NCI-H2196 (cell line): ENCODE results near the gene SPECC1L.
A peak's percentile ranks its signal among the peaks of the same experiment; 100 is the strongest.
"Not testable (repeated sequence)": the region's sequence is repeated elsewhere in the genome, so short reads cannot be mapped to it uniquely, and the experiment has no call there.

Experiments
- DNase-seq: peaks from one replicate; lab custom pipeline; 2025; ENCODE audit not compliant: unreplicated experiment; lab: John Stamatoyannopoulos, UW

The SPECC1L gene, protein sequence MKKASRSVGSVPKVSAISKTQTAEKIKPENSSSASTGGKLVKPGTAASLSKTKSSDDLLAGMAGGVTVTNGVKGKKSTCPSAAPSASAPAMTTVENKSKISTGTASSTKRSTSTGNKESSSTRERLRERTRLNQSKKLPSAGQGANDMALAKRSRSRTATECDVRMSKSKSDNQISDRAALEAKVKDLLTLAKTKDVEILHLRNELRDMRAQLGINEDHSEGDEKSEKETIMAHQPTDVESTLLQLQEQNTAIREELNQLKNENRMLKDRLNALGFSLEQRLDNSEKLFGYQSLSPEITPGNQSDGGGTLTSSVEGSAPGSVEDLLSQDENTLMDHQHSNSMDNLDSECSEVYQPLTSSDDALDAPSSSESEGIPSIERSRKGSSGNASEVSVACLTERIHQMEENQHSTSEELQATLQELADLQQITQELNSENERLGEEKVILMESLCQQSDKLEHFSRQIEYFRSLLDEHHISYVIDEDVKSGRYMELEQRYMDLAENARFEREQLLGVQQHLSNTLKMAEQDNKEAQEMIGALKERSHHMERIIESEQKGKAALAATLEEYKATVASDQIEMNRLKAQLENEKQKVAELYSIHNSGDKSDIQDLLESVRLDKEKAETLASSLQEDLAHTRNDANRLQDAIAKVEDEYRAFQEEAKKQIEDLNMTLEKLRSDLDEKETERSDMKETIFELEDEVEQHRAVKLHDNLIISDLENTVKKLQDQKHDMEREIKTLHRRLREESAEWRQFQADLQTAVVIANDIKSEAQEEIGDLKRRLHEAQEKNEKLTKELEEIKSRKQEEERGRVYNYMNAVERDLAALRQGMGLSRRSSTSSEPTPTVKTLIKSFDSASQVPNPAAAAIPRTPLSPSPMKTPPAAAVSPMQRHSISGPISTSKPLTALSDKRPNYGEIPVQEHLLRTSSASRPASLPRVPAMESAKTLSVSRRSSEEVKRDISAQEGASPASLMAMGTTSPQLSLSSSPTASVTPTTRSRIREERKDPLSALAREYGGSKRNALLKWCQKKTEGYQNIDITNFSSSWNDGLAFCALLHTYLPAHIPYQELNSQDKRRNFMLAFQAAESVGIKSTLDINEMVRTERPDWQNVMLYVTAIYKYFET

DNA sequence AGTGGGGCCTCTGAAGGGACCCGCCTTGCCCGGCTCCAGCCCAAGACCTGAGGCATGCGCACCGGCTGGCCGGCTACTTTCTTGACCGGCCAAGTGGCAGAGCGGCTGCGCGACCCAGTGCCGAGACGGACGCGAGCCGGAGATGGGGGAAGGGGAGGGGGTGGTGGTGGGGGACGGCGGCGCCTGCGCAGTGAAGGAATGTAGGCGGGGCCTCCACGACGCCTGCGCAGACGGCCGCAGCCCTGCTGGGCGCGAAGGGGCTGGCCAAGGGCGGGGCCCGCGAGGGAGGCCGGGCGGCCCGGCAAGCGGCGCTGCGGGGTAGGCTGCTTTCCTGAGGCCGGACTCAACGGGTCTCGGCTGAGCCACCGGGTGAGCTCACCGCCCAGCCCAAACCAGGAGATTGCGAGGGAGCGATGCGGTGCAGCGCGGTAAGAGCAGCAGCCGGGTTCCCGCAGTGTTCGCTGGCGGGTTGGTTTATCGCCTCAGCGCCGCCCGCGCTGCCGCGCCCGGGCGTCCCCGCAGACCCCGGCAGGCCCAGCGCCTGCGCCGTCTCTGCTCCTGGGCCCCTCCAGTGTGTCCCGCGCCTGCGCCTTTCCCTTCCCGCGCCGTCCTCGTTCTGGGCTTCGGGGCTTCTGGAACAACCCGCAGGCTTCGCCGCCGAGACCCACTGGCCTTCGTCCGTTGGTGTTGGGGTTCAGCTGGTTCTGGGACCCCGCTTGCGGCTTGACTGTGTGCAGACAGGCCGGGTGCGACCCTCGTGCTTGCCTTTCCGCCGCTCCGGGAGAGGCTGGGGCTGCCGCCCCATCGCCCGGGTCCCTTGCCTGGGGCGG is at the start of gene SPECC1L:
Gene SPECC1L (plus strand): TSS at position 276 of the 830 bp plus-strand sequence. CDS start 31,401 bp downstream, outside the sequence.
- DNase-seq, result peak; percentile 79

DNA sequence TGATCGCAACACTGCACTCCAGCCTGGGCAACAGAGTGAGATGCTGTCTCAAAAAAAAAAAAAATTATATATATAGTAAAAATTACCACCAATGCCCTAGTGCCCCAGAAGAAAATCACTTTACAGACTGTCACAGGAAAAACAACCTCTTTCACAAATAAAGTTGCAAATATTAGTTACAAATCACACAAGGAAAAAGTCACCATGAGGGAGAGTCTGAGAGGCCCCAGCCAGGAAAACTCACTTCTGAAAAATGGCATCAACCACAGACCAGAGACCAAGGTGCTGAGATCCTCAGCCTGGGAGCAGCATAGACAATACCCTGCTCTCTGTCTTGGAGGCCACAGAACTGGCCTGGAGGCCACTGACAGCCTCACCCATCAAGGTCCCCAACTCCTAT is 46.2 kb upstream of the SPECC1L start:
- DNase-seq, result no peak

DNA sequence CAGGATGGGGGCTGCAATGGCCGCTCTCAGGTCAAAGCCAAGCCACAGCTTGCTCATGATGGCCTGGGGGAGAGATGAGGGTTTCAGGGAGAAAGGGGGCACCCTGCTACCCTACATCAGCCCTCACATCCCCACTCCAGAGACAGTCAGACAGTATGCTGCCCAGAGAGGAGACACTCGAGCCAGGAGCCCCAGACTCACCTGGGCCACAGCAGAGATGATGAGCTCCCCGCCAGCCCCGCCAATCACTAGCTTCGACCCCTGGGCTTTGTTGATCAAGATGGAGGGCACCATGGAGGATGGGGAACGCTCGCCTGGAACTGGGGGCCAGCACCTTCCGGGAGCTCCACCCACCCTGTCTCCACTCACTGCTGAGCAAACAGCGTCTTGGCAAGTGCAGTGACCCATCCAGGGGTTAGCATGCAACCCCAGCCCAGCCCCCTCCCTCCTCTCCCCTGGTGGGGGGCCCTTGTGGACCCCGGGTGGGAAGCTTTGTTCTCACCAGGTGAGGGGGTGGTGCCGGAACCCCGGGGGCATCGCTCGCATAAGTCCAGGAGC is 45.5 kb upstream of the SPECC1L start:
- DNase-seq, result no peak

DNA sequence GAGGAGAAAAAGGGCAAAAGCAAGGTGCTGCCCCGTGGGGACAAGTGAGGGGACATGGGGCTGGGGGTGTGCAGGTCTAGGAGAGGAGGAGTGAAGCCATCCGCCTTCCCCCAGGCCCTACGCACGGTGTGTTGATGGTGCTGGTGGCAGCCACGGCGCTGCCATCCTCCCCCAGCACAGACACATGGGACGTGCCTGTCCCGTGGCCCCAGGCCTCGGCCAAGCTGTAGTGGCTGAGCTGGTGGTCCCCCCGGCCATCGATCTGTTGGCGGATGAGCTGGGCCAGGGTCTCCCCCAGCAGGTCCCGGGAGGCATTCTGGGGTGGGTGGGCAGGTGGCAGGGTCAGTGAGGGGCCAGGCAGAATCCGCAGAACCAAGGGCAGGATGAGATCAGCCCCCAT is 44.7 kb upstream of the SPECC1L start:
- DNase-seq, result no peak

- no peak for DNase-seq
These were observed 39.5 kb upstream of the SPECC1L start for GRCh38 chr22:24230911-24231656.

DNA sequence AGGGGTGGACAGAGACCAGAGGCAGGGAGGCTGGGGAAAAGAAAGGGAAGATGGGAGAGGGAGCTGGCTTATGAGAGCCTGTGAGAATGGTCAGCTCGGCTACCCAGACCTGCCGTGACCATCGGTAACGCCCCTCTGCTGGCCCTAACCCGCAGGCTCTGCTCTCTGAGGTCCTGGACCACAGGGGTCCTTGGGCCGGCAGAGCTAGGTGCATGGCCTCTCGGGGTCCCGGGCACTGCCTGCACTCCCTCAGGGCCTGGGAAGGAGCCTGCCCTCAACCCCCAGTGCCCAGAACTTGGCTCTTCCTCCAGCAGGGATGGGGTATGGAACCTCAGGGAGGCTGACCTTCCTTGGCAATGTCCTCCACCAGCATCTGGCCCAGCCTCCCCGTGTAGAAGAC is 38.9 kb upstream of the SPECC1L start:
- no peak for DNase-seq

DNA sequence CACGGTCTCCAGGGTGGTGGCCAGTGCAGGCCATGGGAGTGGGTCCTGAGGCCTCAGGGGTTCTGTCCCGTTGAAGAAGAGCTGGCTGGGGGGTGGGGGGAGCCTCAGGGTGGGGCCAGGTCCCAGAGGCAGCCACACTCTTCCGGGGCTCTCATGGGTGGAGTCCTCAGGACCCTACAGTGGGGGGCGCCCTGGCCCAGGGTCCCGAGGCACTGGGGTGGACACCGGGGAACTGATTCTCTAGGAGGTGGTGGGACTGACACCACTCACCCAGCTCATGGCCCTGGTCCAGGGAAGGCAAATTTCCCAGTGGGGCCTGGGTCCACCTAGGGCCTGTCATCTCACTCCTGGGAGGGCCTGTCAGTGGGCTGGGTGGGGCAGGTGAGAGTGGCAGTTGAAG is 38.5 kb upstream of the SPECC1L start:
- DNase-seq, result no peak

- no peak for DNase-seq
These were observed 37.9 kb upstream of the SPECC1L start for GRCh38 chr22:24232725-24233124.

DNA sequence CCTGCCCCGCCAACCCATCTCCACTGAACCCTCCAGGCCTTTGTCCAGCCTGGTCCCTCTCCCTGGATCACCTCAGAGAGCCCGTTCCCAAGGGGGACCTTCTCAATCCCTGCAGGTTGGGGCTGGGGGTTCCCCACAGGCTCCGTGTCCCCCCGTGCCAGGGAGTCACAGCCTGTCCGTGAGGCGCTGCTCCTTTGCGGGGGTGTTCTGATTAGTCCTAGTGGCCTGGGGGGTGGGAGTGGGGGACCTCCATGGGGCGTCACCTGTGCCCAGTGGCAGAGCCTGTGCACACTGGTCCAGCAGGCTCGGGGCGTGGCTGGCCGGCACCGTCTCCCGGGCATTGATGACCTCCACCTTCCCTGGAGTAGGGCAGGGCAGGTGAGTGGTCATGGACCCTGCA is 37.4 kb upstream of the SPECC1L start:
- DNase-seq, result no peak

- no peak for DNase-seq
These were observed 36.8 kb upstream of the SPECC1L start for GRCh38 chr22:24233816-24234215.

- DNase-seq, result no peak
These were observed 35.3 kb upstream of the SPECC1L start for GRCh38 chr22:24235315-24235714.

DNA sequence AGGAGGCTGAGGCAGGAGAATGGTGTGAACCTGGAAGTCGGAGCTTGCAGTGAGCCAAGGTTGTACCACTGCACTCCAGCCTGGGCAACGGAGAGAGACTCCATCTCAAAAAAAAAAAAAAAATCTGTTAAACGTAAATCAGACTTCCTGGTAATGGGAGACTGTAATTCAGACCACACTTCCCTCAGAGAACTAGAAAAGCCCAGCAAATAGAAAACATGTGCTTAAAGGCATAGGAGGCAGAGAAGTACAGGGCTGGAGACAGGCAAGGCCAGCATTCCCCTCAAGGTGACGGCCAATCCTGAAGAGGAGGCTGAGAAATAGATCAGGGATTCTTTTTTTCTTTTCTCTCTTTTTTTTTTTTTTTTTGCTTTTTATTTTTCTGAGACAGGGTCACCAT is 34.0 kb upstream of the SPECC1L start:
- no peak for DNase-seq

GRCh38 chr22:24238101-24238694 is 32.4 kb upstream of the SPECC1L start:
- not testable (repeated sequence) for DNase-seq

DNA sequence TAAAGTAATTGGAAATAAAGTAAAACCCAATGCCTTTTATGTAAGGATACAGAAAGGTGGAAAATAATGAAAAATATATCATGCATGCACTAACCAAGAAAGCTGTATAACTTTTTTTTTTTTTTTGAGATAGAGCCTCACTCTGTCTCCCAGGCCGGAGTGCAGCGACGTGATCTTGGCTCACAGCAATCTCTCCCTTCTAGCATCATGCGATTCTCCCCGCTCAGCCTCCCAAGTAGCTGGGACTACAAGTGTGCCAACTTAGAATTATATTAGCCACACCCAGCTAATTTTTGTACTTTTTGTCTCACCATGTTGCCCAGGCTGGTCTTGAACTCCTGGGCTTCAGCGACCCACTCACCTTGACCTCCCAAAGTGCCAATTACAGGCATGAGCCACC is 30.2 kb upstream of the SPECC1L start:
- DNase-seq, result no peak

GRCh38 chr22:24240985-24241692 is 29.5 kb upstream of the SPECC1L start:
- DNase-seq, result not testable (repeated sequence)

GRCh38 chr22:24243417-24243816 is 27.2 kb upstream of the SPECC1L start:
- not testable (repeated sequence) for DNase-seq

GRCh38 chr22:24244144-24244787 is 26.4 kb upstream of the SPECC1L start:
- DNase-seq, result no peak

GRCh38 chr22:24245030-24245431 is 25.6 kb upstream of the SPECC1L start, which contains the start of gene GGT5:
Gene GGT5, minus strand, starts transcription at chr22:24245082. Its CDS starts 357 bp downstream, at chr22:24244725.
- DNase-seq, result not testable (repeated sequence)
